ENCODE data around the gene MBD6. TPM values are rescaled to one million over a fixed set of nuclear protein-coding genes. Genes with fewer than 3 reads are reported as not detected.

The MBD6 gene
- polyA plus RNA-seq, 3 donors = 52.7 to 108 (median 65.9) TPM

Other genes with a start within 250 kb of the MBD6 start
- 100 to 1,000 TPM in 1 of 3 donors, 10 to 100 TPM in 2; 62.4 to 109 (median 81.4) TPM for gene R3HDM2, start 91.8 kb upstream of the MBD6 start, polyA plus RNA-seq (ENCODE audit: insufficient read length in 3 of 3)
- under 1 TPM; 0.25 to 0.33 (median 0.32) TPM for gene INHBC, start 88.0 kb upstream of the MBD6 start, polyA plus RNA-seq (ENCODE audit: insufficient read length in 3 of 3)
- gene INHBE, start 67.5 kb upstream of the MBD6 start, polyA plus RNA-seq (ENCODE audit: insufficient read length in 3 of 3) = under 1 TPM; 0.65 to 0.77 (median 0.66) TPM
- gene GLI1, start 63.0 kb upstream of the MBD6 start, polyA plus RNA-seq (ENCODE audit: insufficient read length in 3 of 3) = 10 to 100 TPM; 16.4 to 22.8 (median 20.3) TPM
- 1 to 10 TPM; 2.9 to 3.1 (median 3.0) TPM for gene ARHGAP9, start 43.0 kb upstream of the MBD6 start, polyA plus RNA-seq (ENCODE audit: insufficient read length in 3 of 3)
- gene MARS1, start 34.8 kb upstream of the MBD6 start, polyA plus RNA-seq (ENCODE audit: insufficient read length in 3 of 3) = 100 to 1,000 TPM; 113 to 145 (median 114) TPM
- 10 to 100 TPM; 28.4 to 36.2 (median 31.4) TPM for gene DDIT3, start 2.3 kb upstream of the MBD6 start, polyA plus RNA-seq (ENCODE audit: insufficient read length in 3 of 3)
- gene DCTN2, start 24.4 kb downstream of the MBD6 start, polyA plus RNA-seq (ENCODE audit: insufficient read length in 3 of 3) = 100 to 1,000 TPM; 160 to 172 (median 172) TPM
- under 1 TPM; 0.50 to 0.88 (median 0.76) TPM for gene KIF5A, start 27.2 kb downstream of the MBD6 start, polyA plus RNA-seq (ENCODE audit: insufficient read length in 3 of 3)
- 10 to 100 TPM; 36.5 to 42.1 (median 40.0) TPM for gene PIP4K2C, start 68.4 kb downstream of the MBD6 start, polyA plus RNA-seq (ENCODE audit: insufficient read length in 3 of 3)
- gene DTX3, start 82.0 kb downstream of the MBD6 start, polyA plus RNA-seq (ENCODE audit: insufficient read length in 3 of 3) = 10 to 100 TPM; 54.5 to 74.5 (median 63.9) TPM
- gene ARHGEF25, start 88.6 kb downstream of the MBD6 start, polyA plus RNA-seq (ENCODE audit: insufficient read length in 3 of 3) = 10 to 100 TPM; 29.8 to 37.5 (median 36.4) TPM
- gene B4GALNT1, start 110.4 kb downstream of the MBD6 start, polyA plus RNA-seq (ENCODE audit: insufficient read length in 3 of 3) = 1 to 10 TPM in 1 of 3 donors, under 1 TPM in 2; 0.84 to 1.3 (median 0.97) TPM
- 100 to 1,000 TPM; 197 to 215 (median 204) TPM for gene OS9, start 171.3 kb downstream of the MBD6 start, polyA plus RNA-seq (ENCODE audit: insufficient read length in 3 of 3)
- 1 to 10 TPM in 2 of 3 donors, under 1 TPM in 1; 0.89 to 1.9 (median 1.1) TPM for gene AGAP2, start 215.9 kb downstream of the MBD6 start, polyA plus RNA-seq (ENCODE audit: insufficient read length in 3 of 3)
- 100 to 1,000 TPM in 1 of 3 donors, 10 to 100 TPM in 2; 86.7 to 113 (median 99.9) TPM for gene TSPAN31, start 222.2 kb downstream of the MBD6 start, polyA plus RNA-seq (ENCODE audit: insufficient read length in 3 of 3)
- 100 to 1,000 TPM; 218 to 260 (median 221) TPM for gene CDK4, start 229.5 kb downstream of the MBD6 start, polyA plus RNA-seq (ENCODE audit: insufficient read length in 3 of 3)
- gene MARCHF9, start 232.3 kb downstream of the MBD6 start, polyA plus RNA-seq (ENCODE audit: insufficient read length in 3 of 3) = 10 to 100 TPM; 16.6 to 24.8 (median 17.6) TPM
- gene CYP27B1, start 244.3 kb downstream of the MBD6 start, polyA plus RNA-seq (ENCODE audit: insufficient read length in 3 of 3) = 1 to 10 TPM in 2 of 3 donors, under 1 TPM in 1; 0.96 to 1.5 (median 1.2) TPM
- 10 to 100 TPM; 28.6 to 31.8 (median 31.5) TPM for gene METTL1, start 249.3 kb downstream of the MBD6 start, polyA plus RNA-seq (ENCODE audit: insufficient read length in 3 of 3)
- gene EEF1AKMT3, start 249.8 kb downstream of the MBD6 start, polyA plus RNA-seq (ENCODE audit: insufficient read length in 3 of 3) = 10 to 100 TPM; 11.6 to 13.3 (median 12.1) TPM

Data from renal cortex interstitium (tissue), 3 donors.